Adrenal gland (tissue), 5 donors: Measurements from ENCODE around the gene PIGH.

Source experiments
- CTCF ChIP-seq, 6 experiments: fragments of 450-650 bp in 4 of 6; fragments of 200-600 bp in 2 of 6; sonication (generic) in 1 of 6; IDR thresholded peaks; 1 replicate in 5 of 6; 2 replicates in 1 of 6; pipeline versions ENCODE4 v1.5.1 to v1.8.0; 2016 to 2021; ENCODE audit warnings: antibody characterized with exemption in 6 of 6, mild to moderate bottlenecking in 2 of 6, moderate library complexity in 1 of 6
- POLR2A ChIP-seq, 2 donors: fragments of 450-650 bp; IDR thresholded peaks; one replicate each; pipeline ENCODE4 v1.6.1; 2017; ENCODE audit warnings: antibody characterized with exemption in 2 of 2, mild to moderate bottlenecking in 2 of 2, moderate library complexity in 1 of 2
- donor health status: DM: no; HTN: no; CAD: no.

- TF ChIP-seq CTCF (IDR thresholded peaks at IDR 0.05) (no peak), POLR2A (IDR thresholded peaks at IDR 0.05) (no peak)
These were observed 21.0 kb downstream of the PIGH start for GRCh38 chr14:67579040-67579439.
